Adrenal gland (tissue), 5 donors: ENCODE data around the gene DUOXA2.

Experiments
- CTCF ChIP-seq, 6 experiments: fragments of 450-650 bp in 4 of 6; fragments of 200-600 bp in 2 of 6; sonication (generic) in 1 of 6; IDR thresholded peaks; 1 replicate in 5 of 6; 2 replicates in 1 of 6; pipeline versions ENCODE4 v1.5.1 to v1.8.0; 2016 to 2021; ENCODE audit warnings: antibody characterized with exemption in 6 of 6, mild to moderate bottlenecking in 2 of 6, moderate library complexity in 1 of 6
- POLR2A ChIP-seq, 2 donors: fragments of 450-650 bp; IDR thresholded peaks; one replicate each; pipeline ENCODE4 v1.6.1; 2017; ENCODE audit warnings: antibody characterized with exemption in 2 of 2, mild to moderate bottlenecking in 2 of 2, moderate library complexity in 1 of 2
- donor health status: DM: no; HTN: no; CAD: no.

- TF ChIP-seq POLR2A (IDR thresholded peaks at IDR 0.05), result no peak
- no peak for TF ChIP-seq CTCF (IDR thresholded peaks at IDR 0.05)
Measured at GRCh38 chr15:45089712-45090373, 24.3 kb upstream of the DUOXA2 start.
